GOT3 (cell line): ENCODE measurements around the gene CNTF.

Experiments
- DNase-seq: peaks from one replicate; lab custom pipeline; 2025; ENCODE audit warnings: mixed read lengths; lab: John Stamatoyannopoulos, UW

CNTF gene

DNA sequence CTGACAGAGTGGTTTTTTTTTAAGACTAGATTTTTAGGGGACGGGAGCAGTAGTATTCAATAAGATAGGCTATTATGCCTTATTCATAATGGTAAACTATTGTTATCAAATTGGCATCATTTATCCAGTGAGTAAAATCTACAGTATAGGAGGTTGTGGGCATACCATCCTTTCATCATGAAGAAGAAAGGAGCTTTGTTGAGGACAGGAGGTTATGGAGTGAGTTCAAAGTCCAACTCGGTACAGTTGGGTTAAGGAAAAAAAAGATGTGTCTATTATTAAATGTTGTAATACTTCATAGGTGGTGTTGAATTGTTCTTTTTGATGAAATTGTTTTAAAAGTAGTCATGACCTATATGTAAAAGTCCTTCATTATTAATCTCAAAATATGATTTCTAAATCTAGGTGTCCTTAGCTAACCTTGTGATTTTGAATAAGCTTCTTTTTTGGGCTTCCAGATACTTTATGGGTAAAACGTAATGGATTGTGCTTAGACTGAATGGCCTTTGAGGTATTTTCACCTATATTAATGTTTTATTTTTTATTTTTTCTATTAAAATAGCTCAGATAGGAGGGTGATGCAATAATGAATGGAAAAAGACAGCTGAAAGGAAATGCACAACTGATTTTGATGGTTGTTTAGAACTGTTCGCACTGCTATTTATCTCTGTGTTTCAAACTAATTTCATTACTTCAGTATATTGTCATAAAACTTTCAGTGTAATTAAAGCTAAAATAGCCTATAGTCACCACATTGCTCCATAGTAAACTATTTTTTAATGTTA lies 15.3 kb upstream of the CNTF start:
- DNase-seq: no peak

DNA sequence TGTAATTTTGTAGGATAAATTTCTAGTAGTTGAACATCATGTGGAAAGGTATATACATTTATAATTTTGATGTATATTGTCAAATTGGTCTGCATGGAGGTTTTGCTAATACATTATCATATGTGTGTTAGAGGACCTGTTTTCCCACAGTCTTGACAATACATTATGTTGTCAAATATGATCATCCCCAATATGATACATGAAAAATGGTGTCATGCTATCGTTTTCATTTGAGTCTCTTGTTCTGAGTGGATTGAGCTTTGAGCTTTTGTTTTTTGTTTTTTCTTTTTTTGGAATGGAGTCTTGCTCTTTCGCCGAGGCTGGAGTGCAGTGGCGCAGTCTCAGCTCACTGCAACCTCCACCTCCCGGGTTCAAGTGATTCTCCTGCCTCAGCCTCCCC lies 14.1 kb upstream of the CNTF start:
- DNase-seq: no peak

DNA sequence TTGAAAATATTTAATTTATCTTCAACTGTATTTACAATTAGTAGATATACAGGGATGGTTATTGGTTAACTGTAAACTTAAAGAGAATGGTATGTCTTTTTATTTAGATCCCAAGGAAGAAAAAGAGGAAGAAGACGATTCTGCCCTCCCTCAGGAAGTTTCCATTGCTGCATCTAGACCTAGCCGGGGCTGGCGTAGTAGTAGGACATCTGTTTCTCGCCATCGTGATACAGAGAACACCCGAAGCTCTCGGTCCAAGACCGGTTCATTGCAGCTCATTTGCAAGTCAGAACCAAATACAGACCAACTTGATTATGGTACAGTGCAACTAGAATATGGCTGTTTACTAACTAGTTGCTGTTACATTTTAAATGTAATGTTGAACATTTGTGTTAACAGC lies 12.7 kb upstream of the CNTF start:
- DNase-seq: no peak

DNA sequence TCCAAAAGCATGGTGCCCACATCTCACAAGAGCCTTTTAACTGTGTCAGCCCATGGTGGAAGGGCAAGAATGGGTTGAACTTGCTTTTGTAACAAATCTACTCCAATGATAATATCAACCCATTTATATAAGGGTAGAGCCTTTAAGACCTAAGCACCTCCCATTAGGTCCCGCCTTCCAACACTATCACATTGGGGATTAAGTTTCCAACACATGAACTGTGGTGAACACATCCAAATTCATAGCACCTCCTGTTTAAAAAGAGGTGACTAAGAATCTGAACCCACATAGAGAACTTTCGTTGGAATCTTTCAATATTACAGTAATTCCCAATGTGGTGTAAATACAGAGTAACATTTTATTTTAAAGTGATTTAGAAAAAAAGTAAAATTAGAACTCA lies 9.2 kb upstream of the CNTF start:
- DNase-seq: no peak

DNA sequence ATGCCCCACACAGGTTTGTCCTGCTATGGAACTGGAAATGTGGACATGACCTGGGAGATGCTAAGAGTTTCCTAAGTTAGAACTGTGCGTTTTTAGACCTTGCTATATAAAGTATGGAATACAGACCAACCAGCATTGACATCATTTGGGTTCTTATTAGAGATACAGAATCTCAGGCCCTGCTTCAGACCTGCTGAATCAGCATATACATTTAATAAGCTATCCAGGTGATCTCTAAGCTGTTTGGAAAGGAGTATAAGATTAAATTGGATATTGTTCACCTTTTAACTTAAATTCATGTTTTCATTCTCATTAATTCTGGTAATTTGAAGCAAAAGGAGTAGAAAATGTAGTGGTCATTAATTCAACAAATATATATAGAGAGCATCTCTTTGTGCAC lies 6.9 kb upstream of the CNTF start:
- no peak for DNase-seq

DNA sequence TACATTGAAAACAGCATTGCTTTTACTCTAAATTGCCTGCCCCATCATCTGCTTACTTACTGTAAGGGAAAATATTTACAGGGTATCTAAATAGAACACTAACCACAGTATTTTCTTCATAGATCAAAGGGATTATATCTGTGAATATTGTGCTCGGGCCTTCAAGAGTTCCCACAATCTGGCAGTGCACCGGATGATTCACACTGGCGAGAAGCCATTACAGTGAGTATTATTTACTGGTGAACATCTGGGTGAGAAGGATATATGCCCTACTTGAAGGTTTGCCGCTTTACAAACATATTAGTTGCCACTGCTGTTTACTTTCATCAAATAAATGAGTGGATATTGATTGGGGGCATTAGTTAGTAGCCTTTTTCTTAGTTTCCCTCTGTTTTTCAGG lies 5.9 kb upstream of the CNTF start:
- no peak for DNase-seq

DNA sequence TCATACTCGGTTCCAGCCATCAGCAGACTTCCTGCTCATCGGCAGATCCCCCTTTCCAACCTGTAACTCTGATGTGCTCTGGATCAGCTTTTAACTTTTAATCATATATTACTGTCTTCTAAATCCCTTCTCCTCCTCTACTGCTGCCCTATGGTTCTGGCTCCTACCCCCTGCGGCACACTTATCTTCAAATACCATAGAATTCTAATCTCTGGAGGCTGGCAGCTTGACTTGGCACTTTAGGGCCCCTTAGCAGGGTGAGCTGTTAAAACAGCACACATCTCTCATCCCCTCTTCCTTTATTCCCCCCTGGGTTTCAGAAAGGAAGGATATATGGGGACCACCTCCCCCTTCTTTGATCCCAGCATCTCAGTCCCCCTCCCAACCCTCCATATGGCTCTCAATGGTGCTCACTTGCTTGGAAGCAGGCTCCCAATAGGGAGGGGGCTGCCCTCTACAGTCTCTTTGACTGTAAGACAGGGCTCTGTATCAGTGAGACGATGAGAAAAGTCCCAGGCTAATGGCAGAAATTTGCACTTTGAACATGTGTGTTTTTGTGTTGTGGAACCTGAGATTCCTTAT lies 4.4 kb upstream of the CNTF start:
- DNase-seq: no peak

DNA sequence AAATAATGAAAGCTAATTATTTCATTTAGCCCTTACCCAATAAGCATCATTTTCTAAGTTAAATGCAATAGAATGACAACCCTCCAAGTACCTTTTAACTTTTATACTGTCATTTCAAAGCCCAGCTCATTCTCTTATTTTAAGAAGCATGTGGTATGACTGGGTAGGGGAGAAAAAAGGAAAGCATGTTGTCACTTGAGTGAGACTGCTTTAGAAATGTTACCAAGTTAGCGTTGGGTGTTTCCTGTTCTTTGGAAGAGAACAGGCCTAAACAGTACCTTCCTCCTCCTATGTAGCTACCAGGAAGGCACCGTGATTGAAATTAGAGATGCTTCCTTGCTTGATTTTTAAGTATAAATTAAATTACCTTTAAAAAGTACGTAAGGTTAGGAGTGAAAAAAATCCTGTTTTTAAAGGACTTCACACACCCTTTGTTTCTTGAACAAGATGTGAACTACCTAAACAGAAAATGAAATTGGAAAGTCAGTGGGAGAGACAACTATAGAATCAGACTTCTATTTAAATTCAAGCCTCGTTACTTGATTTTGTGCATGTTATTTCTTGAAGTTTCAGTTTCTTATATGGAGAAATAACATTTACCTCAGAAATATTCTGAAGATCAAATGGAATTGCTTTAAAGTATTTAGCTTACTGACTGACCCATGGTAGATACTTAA lies 741 bp upstream of the CNTF start:
- DNase-seq: no peak

DNA sequence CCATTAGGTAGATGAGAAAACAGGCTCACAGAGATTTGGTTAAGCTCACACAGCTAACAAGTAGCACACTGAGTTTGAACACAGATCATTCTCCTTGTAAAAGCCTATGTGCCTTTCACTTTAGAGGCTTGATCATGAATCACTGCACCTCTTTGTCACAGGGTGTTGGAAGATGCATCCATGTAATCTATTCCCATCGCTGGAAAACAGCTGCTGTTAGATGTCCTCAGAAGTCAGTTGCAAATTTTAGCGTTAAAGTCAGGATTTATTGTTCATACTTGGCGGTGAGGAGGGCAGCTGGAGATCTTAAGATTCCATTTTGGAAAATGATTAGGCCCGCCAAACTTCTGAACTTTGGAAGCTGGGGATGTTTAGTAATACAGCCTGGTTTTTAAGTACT lies 2.6 kb downstream of the CNTF start:
- DNase-seq: no peak

DNA sequence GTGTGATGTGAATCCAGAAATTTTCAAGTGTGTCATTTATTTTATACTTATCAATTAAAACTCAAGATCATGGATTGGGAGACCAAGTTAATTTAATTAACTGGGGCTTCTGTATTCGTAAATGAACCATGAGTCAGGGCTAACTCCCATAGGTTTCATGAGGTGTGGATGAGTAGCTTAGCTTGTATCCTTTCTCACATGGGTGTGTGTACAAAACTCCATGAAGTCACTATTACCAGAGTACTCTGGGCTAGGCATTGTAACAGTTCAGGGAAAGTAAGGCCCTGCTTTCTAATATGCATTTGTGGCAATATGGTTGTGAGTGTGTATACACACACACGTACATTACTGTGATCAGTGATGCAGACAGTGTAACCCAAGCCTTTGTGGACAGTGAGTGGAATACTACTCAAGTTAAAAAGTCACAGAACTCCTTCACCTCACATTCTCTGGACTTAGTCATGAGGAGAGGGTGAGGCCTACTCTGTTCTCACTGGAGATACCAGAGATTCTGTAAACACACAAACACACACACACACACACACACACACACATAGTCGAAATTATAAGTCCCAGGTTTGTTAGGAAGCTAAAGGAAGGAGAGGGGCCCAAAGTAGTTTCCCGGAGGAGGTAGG lies 3.5 kb downstream of the CNTF start:
- no peak for DNase-seq

DNA sequence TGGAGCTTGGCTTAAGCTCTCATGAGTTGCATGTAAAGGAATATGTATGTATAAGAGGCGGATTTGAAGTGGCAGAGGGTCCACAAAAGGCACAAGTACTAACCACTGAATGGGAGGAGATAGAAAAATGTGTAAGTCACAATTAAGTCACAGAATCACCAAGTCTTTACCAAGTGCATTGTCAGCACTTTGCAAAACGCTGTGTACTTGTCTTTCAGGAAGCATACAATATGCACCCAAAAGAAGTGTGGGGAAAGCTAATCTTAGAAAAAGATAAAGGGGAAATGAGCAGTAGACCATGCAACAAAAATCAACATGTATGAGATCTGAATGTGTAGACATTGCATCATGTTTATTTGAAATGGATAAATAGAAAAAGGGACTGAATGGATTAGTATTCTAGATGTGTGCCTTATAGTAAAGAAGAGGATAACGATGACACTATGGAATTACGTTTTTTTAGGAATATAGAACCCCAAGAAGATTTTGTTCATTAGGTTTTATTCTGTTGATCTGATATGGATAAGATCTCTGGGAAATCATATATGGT lies 4.5 kb downstream of the CNTF start:
- DNase-seq: no peak

DNA sequence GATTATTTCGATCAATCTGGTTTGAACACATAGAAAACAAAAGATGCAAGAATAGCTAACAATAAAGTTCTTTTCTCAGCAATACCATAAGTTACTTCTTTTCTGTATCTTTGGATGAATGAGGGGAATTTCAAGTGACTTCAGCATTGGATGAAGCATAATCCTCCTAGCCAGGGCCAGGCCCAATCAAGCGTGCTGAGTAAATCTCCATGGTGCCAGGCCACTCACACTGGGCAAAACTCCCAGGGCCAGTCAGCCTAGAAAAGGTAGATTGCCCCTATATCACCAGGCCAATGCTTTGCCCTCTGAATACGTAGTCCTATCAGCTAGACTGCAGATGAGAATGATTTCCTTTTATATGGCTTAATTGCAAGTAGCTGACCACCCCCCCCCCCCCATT lies 6.0 kb downstream of the CNTF start:
- no peak for DNase-seq

DNA sequence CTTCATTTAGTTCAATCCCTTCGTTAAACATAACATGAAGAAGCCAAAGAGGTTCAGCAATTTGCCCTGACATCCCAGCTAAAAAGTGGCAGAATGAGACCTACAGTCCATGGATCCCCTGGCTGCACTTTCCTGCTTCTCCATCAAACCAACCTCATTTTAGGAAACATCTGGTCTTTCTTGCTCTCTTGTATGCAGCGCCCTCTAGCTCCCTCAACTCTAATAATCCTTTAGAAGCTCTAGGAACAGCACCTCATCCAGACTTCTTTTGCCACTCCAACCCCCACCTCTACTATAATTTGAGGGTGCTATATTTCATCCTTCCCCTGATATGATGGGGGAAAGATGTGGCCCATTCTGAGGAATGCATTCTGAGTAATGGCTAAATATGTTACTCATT lies 7.4 kb downstream of the CNTF start:
- no peak for DNase-seq

DNA sequence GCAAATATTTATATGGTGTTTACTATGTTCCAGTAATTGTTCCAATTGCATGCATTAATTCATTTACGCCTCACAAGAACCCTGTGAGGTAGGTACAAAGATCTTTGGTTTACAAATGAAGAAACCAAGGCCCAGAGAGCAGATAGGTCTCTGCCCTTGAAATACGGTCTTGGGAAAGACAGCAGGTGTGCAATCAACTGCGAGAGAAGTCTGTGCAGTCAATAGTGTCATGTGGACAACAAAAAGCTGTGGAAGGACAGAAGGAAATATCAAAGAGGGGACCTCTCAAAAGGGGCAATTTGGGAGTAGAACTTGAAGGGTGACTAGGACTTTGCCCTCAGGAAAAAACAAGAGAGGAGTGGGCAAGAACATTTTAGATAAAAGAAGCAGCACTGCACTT lies 8.9 kb downstream of the CNTF start:
- no peak for DNase-seq

DNA sequence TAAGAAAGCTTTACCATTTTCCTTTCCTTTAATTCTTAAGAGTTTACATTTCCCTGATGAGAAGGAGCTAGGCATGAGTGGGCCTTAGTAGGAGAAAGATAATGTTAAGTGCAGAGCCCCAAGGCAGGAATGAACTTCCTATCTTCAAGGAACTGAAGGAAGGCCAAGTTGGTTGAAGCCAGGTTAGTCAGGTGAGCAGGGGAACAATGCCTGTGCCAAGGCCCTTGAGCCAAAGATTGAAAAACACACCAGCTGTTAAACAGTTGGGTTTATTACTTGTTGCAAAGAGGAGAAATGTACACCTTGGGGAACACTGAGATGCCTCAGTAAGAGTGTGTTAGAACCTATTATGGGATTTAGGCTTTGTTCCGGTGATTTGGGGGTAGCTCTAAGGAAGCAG lies 10.0 kb downstream of the CNTF start:
- DNase-seq: no peak

DNA sequence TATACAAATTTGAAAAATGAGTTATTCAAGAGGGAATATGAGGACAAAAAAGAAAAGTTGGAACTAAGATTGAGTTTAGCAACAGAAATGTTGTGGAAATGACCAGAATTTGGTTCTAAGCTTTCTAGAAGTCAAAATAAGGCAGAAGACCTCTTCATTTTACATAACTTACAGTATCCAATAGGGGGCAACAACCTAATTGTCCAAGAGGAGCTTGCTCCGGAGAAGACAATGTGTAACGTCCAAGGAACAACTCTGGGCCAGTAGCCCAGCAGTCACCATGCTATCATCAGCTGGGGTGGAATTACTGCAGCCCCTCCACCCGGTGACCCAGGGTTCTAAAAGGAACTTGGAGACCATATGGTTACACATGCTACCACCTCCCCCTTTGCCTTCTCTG lies 14.1 kb downstream of the CNTF start:
- no peak for DNase-seq

DNA sequence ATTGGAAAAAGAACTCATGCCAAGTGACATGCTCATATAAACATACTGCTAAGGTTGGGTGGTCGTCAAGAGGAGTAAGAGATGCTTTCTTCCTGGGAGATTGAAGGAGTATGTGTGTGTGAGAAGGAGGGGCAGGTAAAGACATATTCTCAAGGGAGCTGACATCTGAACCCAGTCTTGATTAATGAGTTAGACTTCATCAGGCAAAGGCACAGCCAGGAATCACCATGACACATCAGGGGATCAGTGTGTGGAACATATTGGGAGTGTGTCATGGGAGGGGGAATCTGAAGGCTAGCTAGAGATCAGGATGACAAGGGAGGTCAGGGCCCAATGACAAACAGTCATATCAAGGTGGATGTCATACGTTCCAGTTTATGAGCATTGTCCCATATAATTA lies 14.9 kb downstream of the CNTF start:
- DNase-seq: no peak

DNA sequence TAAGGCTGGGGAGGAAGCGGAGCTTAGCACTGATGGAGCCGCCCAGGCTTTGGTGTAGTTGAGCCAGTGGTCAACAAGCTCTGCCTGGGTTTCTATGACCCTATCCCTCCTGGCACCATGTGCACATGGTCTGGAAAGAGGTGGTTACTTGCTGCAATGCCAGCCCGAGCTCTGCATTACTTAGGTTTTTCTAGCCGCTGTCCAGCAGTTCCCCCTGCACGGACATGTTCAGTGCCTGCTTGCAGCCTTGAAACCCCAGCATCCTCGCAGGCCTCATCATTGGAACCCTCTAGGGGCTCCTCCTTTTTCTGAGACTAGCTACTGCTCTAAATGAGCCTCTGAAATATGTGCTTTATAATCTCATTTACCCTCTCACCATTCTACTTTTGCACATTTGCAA lies 16.6 kb downstream of the CNTF start:
- DNase-seq: no peak

DNA sequence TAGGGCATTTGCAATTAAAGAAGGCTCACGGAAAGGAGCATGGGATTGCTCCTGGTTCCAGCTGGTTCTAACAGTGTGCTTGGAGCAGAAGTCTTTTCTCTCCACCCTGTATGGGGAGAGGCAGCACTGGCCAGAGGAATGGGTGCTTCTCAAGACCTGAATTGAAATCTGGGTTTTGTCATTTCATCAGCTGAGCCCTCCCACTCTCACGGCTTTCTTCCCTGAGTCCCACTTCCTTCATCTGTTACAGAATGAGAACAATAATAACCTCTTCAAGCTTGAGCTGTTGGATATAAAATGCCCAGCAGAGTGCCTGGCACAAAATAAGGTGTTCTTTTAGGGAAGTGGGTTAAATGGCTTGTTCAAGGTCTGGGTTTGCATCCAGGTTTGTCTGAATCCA lies 17.2 kb downstream of the CNTF start:
- no peak for DNase-seq

DNA sequence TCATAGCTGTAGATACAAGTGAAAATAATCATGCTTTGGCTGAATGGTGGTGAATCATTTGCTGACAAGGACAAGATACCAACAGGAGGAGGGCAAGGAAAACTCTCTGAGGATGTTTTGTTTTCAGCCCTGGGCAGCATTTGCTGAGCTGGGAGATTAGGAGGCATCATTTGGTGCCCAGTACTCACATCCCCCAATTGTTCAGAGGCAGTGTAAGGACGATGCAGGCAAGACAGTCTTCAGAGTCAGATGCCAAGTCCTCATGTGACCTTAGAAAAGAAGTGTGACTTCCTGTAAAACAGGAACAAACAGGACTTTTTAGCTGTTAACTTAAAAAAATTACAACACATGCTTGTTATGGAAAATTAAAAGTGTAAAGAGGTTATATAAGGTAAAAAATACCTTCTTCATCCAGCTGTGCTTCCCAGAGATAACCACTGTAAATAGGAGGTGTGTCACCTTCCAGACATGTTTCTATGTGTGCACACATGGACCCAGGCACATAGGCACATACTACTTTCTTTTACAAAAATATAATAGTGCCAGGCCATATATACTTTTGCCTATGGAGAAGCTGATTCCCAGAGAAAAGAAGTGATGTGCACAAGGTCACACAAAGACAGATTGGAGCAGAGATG lies 18.0 kb downstream of the CNTF start:
- DNase-seq: no peak

DNA sequence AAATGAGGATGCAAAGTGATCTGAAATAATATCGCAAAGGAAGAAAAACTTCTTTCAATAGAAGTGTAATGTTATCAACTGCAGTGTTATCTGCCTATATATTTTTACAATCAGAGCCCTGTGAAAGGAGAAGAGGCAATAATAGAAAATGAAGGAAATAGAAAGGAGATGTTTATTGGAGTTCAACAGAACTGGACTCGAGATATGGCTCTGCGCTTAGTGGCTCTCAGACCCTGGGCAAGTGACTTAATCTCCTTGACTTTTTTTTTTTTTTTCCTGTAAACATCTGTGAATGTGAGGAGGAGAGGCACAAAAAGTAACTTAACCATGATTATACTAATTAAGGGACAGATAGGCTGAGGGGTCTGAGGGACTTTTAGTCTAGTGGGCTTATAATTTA lies 18.9 kb downstream of the CNTF start:
- DNase-seq: no peak
